Stimulated activated CD4-positive, alpha-beta T cell treated with anti-CD3 and anti-CD28 coated beads, Interleukin-2, amount 100 ng/mL, for 4 hours (primary cell): ENCODE results near the gene LRIG1.

Source experiments
- DNase-seq: peaks from one replicate; pipeline ENCODE4 v3.0.0-alpha.2; 2020; ENCODE audit warnings: low read depth

The LRIG1 gene

DNA sequence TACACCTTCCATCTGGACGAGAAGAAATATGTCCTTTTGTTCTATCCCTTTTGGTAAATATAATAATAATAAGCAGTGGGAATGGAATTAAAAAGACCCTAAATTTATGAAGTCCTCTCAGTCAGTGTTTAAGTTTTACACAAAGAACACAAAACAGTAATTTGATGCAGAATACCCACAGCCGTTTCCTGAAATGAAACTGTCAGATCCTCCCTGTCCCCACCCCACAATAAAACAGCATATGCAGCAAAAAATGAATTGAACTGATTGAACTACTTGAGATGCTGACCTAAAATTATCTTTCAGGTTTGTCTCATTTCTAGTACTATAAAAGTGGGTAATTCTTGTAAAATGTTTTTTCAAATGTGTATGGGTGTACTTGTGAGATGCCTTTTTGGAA is 2.2 kb upstream of the LRIG1 start:
- no peak for DNase-seq

DNA sequence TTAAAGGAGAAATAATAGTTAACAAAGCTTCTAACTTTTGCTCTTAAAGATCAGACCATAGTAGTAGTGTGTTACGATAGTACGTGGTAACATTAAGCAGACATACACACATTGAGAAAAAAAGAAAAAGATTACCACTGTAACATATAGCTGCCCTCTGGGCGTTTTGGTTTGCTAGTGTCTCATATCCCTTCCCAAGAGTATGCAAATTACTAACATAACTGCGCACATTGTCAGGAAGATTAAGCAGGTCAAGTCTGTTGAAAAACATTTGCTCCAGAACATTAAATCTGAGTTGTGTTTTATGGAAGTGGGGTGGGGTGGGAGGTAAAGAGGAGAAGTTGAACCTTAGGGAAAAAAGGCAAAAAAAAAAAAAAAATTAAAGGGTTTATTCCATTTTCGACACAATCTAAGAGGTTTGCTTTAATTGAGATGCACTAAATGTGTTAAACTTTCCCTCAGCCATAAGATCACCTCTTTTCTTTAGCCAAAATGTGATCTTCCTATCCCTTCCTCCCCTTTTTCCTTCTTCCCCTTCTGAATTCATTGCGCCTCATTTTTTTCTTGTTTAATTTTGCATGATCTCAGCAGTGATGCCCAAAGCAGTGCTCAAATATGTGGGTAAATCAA is 1.5 kb upstream of the LRIG1 start:
- no peak for DNase-seq

DNA sequence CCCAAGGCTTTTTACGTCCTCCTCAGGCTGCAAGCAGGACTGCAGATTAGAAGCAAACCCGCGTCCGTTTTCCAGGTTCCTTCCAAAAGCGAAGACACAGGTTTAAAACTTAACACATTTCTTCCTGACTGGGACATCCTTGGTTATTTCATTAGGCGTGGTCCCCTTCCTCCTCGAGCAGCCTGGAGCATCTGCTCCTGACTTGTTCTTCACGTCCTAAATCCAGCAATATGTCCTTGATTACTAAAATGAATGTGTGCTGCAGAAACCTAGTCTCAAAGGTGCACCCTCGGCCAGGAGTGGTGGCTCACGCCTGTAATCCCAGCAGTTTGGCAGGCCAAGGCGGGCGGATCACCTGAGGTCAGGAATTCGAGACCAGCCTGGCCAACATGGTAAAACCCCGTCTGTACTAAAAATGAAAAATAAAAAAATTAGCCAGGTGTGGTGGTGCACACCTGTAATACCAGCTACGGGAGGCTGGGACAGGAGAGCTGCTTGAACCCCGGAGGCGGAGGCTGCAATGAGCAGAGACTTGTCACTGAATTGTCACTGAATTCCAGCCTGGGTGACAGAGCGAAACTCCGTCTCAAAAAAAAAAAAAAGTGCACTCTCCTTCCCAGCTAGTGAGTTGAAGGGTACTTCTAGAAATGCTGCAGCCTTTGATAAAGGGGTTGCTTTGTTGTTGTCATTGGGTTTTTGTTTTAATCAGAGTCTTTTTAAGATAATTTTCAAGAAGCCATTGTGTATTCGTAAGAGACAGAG is 842 bp upstream of the LRIG1 start:
- DNase-seq: no peak

DNA sequence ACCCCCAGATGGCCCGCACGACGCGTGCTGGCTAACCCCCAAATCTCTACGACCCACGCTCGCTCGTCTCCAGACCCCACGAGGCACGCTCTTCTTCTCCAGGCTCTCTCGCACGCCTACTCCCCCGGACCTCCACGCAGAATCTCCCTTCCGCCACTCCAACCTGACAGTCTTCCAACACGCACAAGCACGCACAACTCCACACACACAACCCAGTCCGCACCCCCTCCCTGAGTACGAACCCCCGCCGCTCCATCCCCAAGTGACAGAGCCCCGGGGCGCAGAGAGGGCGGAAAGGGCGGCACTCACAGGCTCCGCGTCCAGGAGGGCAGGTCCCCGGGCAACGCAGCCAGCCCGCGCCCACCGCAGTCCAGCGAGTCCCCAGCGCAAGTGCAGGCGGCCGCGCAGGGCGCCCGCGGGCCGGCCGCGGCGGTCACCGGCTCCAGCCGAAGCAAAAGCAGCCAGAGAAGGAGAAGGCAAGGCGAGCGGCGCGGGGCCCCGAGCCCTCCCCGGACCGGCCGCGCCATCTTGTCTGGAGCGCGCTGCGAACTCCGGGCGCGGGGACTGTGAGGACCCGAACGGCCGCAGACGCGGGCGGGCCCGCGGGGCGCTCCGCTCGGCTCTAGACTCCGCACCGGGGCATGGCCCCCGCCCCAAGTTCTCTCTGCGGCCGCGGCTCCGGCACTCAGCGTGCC is 794 bp downstream of the LRIG1 start:
- peak; percentile 39 for DNase-seq

DNA sequence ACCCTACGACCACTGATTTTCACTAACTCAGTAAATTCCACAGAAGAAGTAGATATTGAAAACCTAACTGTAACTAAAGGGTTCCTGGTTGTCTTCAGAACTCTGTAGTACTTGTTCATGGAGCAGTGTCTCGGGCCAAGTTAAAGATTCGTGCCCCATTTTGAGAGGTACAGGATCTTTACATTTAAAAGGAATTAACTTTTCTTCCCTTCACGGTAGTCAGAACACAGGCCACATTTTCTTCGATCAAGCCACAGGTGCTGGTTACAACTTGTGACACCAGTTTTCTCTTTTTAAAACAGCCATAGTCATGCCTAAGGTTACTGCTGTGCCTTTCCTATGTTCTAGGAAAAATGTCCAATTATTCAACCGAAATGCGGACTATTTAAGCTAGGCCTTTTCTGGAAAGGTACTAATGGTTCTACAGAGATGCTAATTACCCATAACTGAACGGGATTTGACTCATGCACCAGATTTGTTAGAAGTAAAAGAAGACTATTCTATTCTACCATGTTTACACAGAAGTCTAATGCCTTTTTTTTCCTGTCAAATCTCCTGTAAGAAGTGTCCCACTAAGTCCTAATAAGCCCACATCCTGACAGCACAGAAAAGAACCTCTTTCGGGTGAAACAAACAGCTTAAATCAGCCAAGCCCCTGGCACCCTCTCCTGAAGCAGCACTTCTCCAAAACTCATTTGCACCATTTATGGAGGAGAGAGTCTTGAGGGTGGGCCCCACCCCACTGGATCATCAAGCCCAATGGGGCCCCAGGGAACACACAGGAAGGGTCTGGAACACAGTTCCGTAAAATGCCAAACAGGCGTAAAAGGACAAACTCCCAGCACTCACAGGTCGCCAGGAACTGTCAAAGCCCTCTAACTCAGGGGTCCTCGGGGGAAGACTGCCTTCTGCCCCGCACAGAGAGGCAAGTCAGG is 1.9 kb downstream of the LRIG1 start:
- DNase-seq: no peak

- no peak for DNase-seq
Measured at GRCh38 chr3:66497985-66498671, 2.7 kb downstream of the LRIG1 start.

DNA sequence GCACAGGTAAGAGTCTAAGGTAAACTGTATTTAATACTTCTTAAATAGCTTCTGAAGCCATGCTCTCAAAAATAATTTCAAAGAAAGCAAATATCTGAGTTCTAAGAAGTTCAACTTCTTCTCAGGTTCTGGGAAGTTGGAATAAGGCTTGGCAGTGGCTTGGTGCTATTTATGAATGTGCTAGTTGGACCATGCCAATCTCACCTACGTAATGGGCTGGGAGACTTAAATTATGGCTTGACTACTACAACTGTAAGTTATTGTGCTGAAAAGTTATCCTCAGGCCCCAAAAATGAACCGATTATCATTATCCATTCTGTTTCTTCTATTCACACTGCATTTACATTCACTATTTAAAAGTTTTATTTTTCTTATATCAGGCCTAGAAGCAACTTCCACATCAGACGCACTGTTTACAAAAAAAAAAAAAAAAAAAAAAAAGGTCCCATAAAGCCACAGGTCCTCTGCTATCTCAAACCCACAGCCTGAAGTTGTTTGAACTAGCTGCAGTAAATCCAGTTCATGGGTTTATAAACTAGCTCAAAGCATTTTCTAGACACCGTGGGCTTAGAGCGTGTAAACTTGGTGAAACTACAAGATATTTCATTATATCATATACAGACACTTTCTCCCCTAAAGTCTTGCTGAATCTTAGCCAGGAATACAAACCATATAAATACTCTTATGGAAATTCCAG is 3.4 kb downstream of the LRIG1 start:
- no peak for DNase-seq

DNA sequence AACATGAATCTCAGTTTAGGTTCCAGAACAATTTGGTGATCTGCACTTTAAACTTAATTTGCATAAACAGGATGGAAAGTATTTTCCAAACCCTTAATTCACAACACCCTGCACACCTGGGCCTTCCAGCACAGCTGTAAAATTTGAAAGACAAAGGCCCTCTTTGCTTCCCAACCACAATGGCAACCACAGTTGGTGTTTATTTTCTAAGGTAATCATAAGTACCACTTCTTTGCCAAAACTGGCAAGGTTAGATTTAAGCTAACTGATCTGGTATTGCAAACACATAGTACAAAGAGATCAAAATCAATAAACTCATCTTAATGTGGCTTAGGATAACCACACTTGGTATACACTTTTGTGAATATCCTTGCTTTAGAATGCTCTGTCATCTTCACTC is 4.1 kb downstream of the LRIG1 start:
- DNase-seq: no peak

- DNase-seq: no peak
Measured at GRCh38 chr3:66496301-66496700, 4.5 kb downstream of the LRIG1 start.

DNA sequence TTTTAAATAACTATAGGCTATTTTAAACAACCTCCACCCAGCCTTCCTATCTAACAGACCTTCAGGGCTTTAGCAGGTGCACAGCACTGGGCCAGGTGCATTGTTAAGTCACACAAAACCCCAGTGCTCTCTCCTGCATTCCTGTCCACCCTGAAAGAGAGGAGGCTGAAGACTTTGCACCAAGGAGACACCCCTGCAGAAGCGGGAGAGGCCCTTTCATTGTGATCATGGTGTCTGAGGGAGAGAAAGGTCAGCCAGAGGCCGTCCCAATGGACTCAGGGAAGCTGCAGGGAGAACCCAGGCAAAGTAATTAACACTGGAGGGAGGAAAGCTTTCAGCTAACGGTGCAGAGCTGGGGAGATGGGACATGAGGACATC is 5.2 kb downstream of the LRIG1 start:
- DNase-seq: no peak

GRCh38 chr3:66494959-66495667 is 5.7 kb downstream of the LRIG1 start:
- DNase-seq: no peak

GRCh38 chr3:66493458-66494099 is 7.2 kb downstream of the LRIG1 start:
- no peak for DNase-seq

DNA sequence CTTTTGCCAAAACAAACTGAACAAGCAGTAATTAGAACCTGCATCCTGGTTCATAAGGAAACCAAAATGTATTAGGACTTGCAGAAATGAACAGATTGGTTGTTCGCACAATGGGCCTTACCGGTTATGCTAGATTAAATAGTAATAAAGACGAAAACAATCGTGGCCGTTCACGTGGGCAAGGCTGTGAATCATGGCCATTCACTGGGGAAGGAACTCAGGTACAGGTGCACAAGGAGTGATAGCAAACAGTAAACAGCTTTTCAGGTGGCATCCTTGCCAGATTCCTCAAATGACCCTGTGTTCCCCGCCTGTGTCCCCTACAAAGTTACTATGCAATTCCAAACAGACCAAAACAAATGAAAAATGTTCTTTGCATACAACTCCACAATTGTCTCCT is 8.2 kb downstream of the LRIG1 start:
- no peak for DNase-seq

DNA sequence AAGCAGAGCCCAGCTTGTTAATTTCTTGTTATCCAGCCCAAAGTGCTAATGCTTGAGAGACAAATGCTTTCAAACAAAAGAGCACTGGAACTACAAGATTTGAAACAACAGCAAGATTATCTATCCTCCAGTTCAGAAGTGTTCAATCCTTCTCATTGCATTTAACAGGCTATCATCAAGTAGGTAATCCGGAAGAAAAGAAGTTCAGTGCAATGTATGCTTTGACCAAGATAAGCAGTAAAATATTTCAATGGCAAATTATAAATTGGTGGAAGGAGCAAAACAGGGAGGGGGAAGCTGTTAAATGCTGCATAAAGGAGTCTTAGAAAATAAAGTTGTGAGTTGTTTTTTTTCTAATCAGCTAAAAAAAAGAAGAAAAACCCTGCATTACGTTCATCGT is 8.8 kb downstream of the LRIG1 start:
- no peak for DNase-seq

DNA sequence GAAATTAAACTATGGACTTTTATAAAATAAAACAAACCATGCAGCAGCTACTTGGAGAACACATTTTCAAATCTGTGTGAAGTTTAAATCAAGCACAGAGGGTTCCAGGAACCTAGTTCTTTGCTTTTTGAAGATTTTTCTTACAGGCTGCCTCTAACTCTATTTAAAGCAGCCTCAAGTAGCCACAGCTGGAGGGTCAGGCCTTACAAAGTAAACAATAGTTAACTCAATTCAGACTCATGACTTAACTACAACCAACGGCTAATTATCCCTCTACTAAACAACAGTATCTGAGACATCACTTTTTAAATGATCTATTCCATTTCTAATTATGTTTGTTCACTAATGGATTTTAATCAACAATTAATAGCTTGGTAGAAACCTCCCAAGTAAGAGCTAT is 9.8 kb downstream of the LRIG1 start:
- DNase-seq: no peak

DNA sequence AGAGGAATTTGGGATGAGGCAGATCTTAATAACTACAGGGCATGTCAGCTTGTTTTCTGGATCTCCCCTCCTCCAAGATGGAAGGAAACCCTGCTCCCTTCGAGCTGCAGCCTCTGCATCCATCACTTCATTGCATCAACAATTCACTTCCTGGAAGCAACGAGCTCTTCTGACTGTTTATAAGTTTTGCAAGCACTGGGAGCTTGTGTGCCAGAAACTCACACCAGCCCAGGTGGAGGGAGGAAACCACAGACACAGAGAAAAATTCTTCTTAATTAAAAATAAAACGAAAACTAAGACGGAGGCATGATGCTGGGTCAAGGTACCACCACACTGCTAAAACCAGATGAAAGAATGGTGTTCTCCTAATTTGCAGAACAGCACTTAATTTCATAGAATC is 10.6 kb downstream of the LRIG1 start:
- DNase-seq: no peak

DNA sequence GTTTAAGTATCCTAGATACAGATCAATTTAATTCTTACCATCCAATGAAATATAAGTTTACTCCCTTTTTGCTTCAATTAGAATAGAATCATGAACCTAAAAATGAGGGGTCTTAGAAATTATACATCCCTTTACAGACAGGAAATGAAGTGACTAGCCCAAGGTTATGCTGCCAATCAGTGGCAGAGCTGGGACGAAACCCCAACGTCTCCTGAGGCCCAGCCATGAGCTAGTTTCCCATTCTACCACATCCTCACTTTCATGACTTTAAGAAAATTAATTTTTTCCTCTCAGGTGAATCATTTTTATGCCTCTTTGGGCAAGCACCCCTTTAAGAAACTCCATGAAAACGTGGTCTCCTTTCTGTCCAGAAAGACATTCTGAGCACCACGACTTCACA is 11.2 kb downstream of the LRIG1 start:
- DNase-seq: no peak

- DNase-seq: no peak
Measured at GRCh38 chr3:66489115-66489514, 11.7 kb downstream of the LRIG1 start.

- DNase-seq: no peak
Measured at GRCh38 chr3:66488492-66488891, 12.3 kb downstream of the LRIG1 start.

DNA sequence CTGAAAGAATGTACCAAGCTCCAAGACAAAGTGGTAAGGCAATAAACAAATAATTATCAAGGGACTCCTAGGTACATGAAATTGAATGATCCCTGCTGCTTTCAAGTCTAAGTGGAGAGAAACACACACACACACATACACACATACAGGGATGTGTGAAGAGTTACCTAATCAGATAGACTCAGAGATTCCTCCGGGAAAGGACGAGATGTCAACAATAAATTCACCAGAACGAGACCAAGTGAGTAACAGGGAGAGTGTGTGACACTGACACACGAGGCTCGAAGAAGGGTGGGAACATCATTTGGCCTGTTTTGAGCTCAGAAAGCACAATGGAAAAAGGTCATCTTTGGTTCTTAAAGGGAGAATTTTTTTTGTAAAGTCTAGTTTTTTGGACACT is 13.4 kb downstream of the LRIG1 start:
- no peak for DNase-seq
